HL-60/S4 treated with retinoic acid at 250 ng/mL for 4 days and 3 days (cell line): ENCODE data around the gene CDO1.

Experiments used
- in situ Hi-C: fragments of 300-500 bp; cut with MboI; formaldehyde crosslinking; loops from 2 replicates; pipeline ENCODE4 v1.7.0; 2022; ENCODE audit warnings: low sequenced_read_pairs

CDO1 gene

GRCh38 chr5:115795700-115796099 lies 20.8 kb downstream of the CDO1 start:
- in situ Hi-C loops: no loop called here

- in situ Hi-C loops: no loop called here
Observed at GRCh38 chr5:115788440-115788839, 28.0 kb downstream of the CDO1 start.

- in situ Hi-C loops: no loop called here
Observed at GRCh38 chr5:115787426-115787825, 29.0 kb downstream of the CDO1 start.

- in situ Hi-C loops: no loop called here
Observed at GRCh38 chr5:115785381-115786065, 30.9 kb downstream of the CDO1 start.

GRCh38 chr5:115778417-115778816 lies 38.0 kb downstream of the CDO1 start:
- in situ Hi-C loops: no loop called here

GRCh38 chr5:115776989-115777388 lies 39.5 kb downstream of the CDO1 start:
- in situ Hi-C loops: no loop called here

GRCh38 chr5:115775999-115776398 lies 40.5 kb downstream of the CDO1 start:
- in situ Hi-C loops: no loop called here

GRCh38 chr5:115774684-115775083 lies 41.8 kb downstream of the CDO1 start:
- in situ Hi-C loops: no loop called here

GRCh38 chr5:115772731-115773475 lies 43.6 kb downstream of the CDO1 start:
- in situ Hi-C loops: no loop called here

- in situ Hi-C loops: no loop called here
Observed at GRCh38 chr5:115770466-115770865, 46.0 kb downstream of the CDO1 start.

GRCh38 chr5:115767424-115767823 lies 49.0 kb downstream of the CDO1 start:
- in situ Hi-C loops: no loop called here

GRCh38 chr5:115766608-115767007 lies 49.9 kb downstream of the CDO1 start:
- in situ Hi-C loops: no loop called here

- in situ Hi-C loops: no loop called here
Observed at GRCh38 chr5:115758356-115758755, 58.1 kb downstream of the CDO1 start.

- in situ Hi-C loops: no loop called here
Observed at GRCh38 chr5:115755675-115756074, 60.8 kb downstream of the CDO1 start.
